ENCODE measurements around the gene ENGASE. TPM values are rescaled to one million over a fixed set of nuclear protein-coding genes. Genes with fewer than 3 reads are reported as not detected.

Gene ENGASE
- polyA plus RNA-seq, 4 donors, result 9.6 to 28.7 (median 21.2) TPM

- no peak for DNase-seq (ENCODE audit: low read depth in 4 of 4, low spot score in 3 of 4)
Observed at GRCh38 chr17:79078476-79079190, 4.0 kb downstream of the ENGASE start.

DNA sequence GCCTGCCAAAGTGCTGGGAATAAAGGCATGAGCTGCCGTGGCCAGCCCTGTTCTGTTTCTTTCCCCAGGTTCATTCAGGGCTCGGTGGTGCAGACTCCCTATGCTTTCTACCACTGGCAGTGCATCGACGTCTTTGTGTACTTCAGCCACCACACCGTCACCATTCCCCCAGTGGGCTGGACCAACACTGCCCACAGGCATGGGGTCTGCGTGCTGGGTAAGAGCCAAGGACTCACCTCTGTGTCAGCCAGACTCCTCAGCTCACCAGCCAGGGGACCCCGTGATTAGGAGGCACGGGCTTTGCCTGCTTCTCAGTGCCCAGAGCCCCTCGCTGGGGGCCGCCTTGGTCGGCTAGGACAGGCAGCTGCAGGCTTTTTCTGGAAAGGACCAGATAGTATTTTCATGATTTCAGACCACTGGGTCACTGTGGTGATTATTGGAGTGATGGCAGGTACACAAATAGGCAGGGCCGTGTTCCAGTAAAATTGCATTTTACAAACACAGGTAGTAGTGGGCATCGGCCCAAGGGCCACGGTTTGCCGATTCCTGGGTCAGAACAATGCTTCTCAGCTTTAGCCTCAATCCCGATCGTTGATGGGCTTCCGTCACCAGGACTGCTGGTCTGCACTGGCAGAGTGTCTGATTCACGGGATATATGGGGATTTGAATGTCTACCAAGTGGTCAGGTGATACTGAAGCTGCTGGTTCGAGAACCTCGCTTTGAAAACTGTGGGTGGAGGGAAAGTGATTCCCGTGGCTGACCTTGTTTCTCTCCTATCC, 5.0 kb downstream of the ENGASE start:
- DNase-seq (ENCODE audit: low read depth in 4 of 4, low spot score in 3 of 4), result no peak

GRCh38 chr17:79080349-79080748, 5.7 kb downstream of the ENGASE start:
- DNase-seq (ENCODE audit: low read depth in 4 of 4, low spot score in 3 of 4), result no peak

DNA sequence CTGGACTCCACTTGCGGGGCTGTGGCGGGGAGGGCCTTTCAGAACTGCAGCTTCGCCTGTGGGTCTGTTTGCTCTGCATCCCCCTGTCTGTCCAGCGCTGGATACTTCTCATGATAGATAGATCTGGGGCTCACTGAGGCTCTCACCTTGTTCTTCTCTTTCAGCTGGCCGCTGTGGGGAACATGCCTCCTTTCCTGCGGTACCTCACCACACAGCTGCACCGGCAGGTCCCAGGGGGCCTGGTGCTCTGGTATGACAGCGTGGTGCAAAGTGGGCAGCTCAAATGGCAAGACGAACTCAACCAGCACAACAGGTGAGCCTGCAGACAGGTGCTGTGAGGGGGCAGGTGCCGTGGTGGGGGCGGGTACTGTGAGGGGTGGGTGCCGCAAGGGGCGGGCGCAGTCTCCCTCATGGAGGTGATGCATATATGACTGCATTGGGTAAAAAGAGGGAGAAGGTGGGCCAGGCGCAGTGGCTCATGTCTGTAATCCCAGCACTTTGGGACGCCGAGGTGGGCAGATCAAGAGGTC, 6.2 kb downstream of the ENGASE start:
- no peak for DNase-seq (ENCODE audit: low read depth in 4 of 4, low spot score in 3 of 4)

- DNase-seq (ENCODE audit: low read depth in 4 of 4, low spot score in 3 of 4), result no peak
Observed at GRCh38 chr17:79081571-79082276, 7.1 kb downstream of the ENGASE start.

GRCh38 chr17:79082311-79083190, 7.9 kb downstream of the ENGASE start:
- no peak for DNase-seq (ENCODE audit: low read depth in 4 of 4, low spot score in 3 of 4)

- DNase-seq (ENCODE audit: low read depth in 4 of 4, low spot score in 3 of 4), result no peak
Observed at GRCh38 chr17:79083191-79083971, 8.8 kb downstream of the ENGASE start.

- DNase-seq (ENCODE audit: low read depth in 4 of 4, low spot score in 3 of 4), result no peak
Observed at GRCh38 chr17:79084291-79085153, 9.9 kb downstream of the ENGASE start.

DNA sequence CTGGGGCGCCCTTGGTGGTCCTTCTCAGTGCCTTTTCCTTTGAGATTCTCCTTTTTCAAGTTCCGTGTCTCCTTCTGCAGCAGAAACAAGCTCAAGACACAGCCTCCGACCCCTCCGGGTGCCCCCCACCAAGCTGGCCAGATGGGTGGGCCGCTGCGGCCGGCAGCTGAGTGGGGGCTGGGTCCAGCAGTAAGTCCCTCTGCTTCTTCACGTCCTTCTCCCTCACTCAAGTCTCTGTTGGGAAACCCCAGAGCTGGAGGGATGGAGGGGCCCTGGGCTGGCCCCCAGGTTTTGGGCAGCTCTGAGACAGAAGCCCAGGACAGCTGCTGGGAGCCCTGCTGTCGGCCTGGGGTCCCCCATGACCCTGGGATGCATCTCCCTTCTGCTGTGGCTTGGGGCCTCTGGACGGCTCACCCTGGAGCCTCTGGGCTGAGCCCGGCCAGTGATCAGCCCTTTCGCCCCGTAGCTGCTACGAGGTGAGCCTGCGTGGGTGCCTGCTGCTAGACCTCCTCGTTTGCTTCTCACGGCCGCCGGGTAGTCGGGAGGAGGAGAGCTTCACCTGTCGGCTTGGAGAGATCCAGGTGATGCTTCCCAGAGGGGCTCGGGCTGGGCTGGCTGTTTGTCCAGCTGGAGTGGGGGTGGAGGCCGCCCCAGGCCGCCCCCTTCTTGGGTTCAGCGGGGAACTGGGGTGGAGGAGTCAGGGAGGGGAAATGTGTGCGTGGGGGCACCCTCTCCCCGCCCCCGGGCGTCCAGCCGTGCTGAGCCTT, 10.7 kb downstream of the ENGASE start:
- DNase-seq (ENCODE audit: low read depth in 4 of 4, low spot score in 3 of 4), result no peak

DNA sequence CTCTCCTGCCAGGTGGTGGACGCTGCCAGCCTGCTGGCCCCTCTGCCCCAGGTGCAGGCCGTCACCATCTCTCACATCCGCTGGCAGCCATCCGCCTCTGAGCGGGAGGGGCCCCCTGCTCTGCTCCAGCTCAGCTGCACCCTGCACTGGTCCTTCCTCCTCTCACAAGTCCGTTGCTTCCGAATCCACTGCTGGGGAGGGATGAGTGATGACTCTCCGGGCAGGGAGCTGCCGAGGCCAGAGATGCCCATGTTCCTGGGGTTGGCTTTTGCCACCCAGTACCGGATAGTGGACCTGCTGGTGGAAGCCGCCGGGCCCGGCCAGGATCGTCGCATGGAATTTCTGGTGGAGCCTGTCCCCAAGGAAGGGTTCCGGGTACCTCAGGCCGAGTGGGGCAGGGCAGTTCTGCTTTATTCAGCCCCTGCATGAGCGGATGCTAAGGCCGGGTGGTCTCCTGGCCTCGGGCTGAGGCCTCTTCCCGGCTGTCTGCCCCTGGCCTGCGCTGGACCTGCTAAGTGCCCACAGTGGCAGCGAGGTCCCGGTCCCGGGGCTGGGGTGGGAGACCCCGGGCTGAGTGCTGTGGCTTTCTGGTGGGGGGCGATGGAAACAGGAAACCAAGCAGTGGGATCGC, 11.4 kb downstream of the ENGASE start:
- DNase-seq (ENCODE audit: low read depth in 4 of 4, low spot score in 3 of 4), result no peak

GRCh38 chr17:79086609-79087427, 12.2 kb downstream of the ENGASE start:
- no peak for DNase-seq (ENCODE audit: low read depth in 4 of 4, low spot score in 3 of 4)

DNA sequence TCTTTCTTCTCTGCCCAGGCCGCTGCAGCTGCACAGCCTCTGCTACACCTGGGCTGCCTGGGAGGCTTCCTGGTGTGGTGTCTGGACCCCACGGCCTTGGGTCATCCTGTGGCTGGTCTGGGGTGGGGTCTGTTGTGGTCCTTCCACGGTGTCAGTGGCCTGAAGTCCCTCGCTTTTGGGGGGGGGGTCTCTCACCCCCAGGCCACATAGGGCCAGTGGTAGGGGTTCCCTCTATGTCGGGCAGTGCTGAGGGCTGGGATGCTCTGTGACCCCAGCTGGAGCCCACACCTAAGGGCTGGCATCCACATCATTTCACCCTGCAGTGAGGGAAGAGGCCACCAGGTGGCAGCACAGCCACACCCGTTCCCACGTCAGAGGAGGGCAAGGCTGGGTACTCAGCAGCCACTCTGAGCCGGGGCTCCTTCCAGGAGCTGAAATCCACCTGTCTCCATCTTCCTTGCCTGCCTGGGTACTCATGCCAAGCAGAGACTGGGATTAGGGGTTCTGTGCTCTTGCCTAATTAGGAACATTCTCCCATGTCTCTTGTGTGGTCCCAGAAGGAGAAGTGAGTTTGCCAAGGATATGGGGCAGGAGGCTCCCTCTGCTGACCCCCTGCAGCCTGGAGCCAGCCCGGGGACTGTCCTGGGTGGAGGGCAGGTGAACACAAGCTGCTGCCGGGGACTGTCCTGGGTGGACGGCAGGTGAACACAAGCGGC, 13.0 kb downstream of the ENGASE start:
- DNase-seq (ENCODE audit: low read depth in 4 of 4, low spot score in 3 of 4), result peak in 3 of 4 donors; percentile 52 to 69 (median 61)

DNA sequence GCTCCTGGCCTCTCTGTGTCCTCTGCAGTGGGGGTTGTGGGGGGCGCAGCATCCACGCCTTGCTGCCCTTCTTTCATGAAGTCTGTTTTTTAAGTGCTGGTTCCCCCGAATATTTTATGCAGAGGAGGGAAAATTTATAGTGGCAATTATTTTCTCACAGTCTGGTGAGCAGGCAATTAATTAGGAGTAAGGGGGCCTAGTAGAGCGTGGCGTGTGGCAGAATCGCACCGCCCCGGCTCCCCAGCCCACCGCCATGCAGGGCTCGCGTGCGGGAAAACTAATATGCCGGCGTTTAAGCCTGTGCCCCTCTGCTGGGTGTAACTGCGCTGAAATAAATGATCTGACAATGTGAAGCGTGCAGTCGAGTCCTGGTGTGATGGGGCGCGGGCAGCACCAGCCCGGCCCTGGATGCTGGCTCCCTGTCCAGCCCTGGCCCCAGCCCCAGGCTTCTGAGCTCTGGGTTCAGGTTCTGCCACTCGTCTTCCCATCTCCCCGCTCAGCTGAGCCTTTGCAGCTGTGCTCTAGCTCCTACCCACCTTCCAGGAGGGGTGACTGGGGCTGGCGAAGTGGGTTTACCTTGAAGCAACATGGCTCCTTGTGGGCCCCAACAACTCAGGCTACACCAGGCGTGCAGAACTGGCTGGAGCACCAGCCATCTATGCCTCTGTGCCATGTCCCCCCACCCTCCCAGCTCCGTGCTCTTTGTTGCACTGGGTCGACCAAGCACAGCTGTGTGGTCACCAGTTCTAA, 13.8 kb downstream of the ENGASE start:
- no peak for DNase-seq (ENCODE audit: low read depth in 4 of 4, low spot score in 3 of 4)

GRCh38 chr17:79088997-79089328, 14.3 kb downstream of the ENGASE start:
- no peak for DNase-seq (ENCODE audit: low read depth in 4 of 4, low spot score in 3 of 4)

DNA sequence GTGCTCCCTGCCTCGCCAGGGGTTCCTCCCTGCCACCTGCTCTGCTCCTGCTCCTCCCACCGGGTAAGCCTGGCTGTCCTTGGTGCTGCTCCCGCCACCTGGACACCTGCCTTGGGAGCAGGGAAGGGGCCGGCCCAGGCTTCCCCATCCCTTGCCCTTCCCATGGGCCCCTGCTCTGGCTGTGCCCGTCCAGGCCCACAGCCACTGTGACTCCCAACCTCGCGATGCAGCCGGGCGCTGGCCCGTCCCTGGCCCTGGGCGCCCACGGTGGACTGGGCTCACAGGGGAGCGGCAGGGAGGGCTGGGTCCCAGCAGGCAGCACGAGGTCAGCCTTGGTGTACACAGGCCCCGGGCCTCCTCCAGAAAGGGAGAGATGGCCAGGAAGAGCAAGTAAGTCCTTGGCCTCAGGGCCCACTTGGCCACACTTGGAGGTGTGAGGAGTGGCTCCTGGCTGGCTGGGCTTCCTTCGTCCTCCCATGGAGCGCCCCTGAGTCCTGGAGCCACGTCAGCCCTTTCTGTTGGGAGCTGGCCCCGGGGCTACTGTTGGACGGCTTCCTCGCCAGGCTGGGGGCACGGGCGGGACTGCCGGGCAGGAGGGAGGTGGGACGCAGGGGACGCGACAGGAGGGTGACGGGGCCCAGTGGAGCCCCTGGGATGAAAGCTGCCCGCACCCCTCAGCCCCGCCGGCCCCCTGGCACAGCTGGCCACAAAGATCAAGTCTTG, 15.3 kb downstream of the ENGASE start:
- no peak for DNase-seq (ENCODE audit: low read depth in 4 of 4, low spot score in 3 of 4)

All from right renal pelvis (tissue), 4 donors.